Measurements from ENCODE around the gene PPM1J.
"Not testable (repeated sequence)": the region's sequence is repeated elsewhere in the genome, so short reads cannot be mapped to it uniquely, and the experiment has no call there.

Gene PPM1J

DNA sequence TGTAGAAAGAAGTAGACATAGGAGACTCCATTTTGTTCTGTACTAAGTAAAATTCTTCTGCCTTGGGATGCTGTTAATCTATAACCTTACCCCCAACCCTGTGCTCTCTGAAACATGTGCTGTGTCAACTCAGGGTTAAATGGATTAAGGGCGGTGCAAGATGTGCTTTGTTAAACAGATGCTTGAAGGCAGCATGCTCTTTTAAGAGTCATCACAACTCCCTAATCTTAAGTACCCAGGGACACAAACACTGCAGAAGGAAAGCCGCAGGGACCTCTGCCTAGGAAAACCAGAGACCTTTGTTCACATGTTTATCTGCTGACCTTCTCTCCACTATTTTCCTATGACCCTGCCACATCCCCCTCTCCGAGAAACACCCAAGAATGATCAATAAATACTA lies 13.9 kb upstream of the PPM1J start:
- H3K27me3 Mint-ChIP-seq; H3K27ac Mint-ChIP-seq; H3K36me3 Mint-ChIP-seq (ENCODE audit: low read depth); H3K9me3 Mint-ChIP-seq; H3K4me3 Mint-ChIP-seq; H3K4me1 Mint-ChIP-seq (ENCODE audit: low read depth); DNase-seq: not testable (repeated sequence)

DNA sequence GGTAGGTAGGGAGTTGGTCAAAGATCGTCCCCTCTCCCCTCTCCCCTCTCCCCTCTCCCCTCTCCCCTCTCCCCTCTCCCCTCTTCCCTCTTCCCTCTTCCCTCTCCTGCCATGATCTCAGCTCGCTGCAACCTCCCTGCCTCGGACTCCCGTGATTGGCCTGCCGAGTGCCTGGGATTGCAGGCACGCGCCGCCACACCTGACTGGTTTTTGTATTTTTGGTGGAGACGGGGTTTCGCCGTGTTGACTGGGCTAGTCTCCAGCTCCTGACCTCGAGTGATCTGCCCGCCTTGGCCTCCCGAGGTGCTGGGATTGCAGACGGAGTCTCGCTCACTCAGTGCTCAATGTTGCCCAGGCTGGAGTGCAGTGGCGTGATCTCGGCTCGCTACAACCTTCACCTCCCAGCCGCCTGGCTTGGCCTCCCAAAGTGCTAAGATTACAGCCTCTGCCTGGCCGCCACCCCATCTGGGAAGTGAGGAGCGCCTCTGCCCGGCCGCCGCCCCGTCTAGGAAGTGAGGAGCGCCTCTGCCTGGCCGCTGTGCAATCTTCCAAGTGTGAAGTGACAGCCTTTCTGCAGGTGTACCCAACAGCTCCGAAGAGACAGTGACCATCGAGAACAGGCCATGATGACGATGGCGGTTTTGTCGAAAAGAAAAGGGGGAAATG lies 13.3 kb upstream of the PPM1J start:
- not testable (repeated sequence) for H3K4me1 Mint-ChIP-seq (ENCODE audit: low read depth); H3K27me3 Mint-ChIP-seq; H3K27ac Mint-ChIP-seq; H3K9me3 Mint-ChIP-seq; DNase-seq; H3K36me3 Mint-ChIP-seq (ENCODE audit: low read depth); H3K4me3 Mint-ChIP-seq

DNA sequence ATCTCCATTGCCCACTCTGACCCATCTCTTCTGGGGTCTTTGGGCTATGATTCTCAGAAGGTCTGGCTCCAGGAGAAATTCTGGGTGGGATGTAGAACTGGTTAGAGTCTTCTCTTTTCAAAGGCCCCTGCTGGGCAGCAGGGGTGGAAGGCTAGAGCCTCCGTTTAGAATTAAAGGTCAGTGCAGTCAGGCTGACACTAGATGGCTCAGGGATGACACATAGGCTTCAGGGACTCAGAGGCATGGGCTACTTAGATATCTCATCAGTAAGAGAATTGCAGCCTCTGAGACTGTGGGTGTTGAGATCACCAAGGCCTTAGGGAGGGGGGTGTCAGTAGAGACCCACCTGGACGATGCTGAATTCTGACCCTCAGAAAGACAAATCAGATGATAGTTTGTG lies 12.6 kb upstream of the PPM1J start:
- Mint-ChIP-seq H3K27ac (no peak overlapping the region), H3K9me3 (no peaks in the 10 kb centered on the region), H3K36me3 (ENCODE audit: low read depth) (no peaks in the 10 kb centered on the region), H3K4me3 (no peak overlapping the region), H3K4me1 (ENCODE audit: low read depth) (peaks cover 8% of the 10 kb centered on the region), H3K27me3 (peaks cover 4% of the 10 kb centered on the region)
- no peak for DNase-seq

DNA sequence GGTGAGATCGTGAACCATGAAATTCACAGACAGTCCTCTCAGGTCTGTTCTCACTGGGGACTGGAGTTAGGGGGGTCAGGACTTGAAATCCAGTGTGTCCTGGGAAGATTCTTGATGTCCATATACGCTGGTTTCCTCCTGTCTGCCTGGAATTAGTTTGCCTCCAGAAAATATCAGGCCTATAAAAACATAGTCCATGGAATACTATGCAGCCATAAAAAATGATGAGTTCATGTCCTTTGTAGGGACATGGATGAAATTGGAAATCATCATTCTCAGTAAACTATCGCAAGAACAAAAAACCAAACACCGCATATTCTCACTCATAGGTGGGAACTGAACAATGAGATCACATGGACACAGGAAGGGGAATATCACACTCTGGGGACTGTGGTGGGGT lies 9.1 kb upstream of the PPM1J start:
- H3K27ac Mint-ChIP-seq, H3K9me3 Mint-ChIP-seq, DNase-seq: not testable (repeated sequence)

DNA sequence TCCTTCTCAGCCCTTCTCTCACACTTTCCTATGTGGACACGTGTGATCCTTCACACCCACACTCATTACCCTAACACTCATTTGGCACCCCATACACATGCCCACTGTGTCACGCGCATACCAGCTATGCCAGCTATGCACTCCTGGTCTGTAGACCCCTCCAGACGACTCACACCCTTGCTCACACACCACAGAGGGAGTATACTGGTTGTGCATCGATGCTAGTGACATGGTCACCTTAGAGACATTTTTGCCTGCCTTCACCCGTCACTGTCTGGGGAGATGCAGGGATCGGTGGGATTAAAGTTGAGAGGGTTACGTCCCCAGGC lies 8.3 kb upstream of the PPM1J start:
- DNase-seq: no peak
- Mint-ChIP-seq H3K4me1 (ENCODE audit: low read depth) (peaks cover 15% of the 10 kb centered on the region), H3K36me3 (ENCODE audit: low read depth) (no peaks in the 10 kb centered on the region), H3K4me3 (no peak overlapping the region), H3K27ac (peak overlapping the region; percentile 15), H3K27me3 (peaks cover 29% of the 10 kb centered on the region), H3K9me3 (no peaks in the 10 kb centered on the region)

More for the DNA sequence above, 9.1 kb upstream of the PPM1J start:
- Mint-ChIP-seq H3K4me1 (ENCODE audit: low read depth) (peaks cover 11% of the 10 kb centered on the region), H3K27me3 (peaks cover 23% of the 10 kb centered on the region)
- H3K36me3 Mint-ChIP-seq (ENCODE audit: low read depth); H3K4me3 Mint-ChIP-seq: not testable (repeated sequence)

DNA sequence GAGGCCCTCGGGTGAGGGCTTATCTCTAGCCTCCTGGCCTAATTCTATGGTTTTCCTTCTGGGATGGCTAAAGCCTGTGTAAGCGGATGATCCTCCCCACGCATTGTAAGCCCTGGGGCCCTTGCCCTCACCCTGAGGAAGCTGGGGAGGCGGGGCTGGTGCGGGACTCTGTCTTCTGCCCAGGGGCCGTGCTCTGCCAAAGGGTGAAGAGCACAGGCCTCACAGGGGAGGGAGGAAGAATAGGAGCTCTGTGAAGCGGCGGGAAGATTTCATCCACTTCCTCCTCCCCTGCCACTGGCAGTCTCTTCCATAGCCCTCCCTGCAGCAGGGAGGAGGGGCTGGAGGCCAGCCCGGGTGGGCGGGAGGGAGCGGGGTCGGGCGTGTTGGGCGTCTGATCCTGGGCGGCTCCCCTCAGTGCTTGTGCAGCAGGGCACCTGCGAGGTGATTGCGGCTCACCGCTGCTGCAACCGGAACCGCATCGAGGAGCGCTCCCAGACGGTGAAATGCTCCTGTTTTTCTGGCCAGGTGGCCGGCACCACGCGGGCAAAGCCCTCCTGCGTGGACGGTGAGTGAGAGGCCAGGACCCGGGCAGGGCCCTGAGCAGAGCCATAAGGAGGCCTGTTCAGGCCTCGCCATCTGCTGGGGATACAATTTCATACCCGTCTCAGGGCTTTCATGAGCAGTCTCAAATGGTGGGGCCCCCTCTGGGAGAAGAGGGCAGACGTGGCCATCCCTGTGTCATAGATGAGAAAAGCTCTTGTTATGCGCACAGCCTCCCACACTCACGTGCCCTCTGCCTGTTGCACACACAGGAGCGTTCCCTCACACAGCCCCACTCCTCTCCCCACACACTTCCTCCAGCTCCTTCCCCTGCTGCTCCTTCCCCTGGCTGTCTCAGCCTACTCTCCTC lies 7.7 kb upstream of the PPM1J start:
- Mint-ChIP-seq H3K27me3 (peaks cover 29% of the 10 kb centered on the region), H3K9me3 (no peaks in the 10 kb centered on the region), H3K4me1 (ENCODE audit: low read depth) (peaks cover 18% of the 10 kb centered on the region), H3K27ac (peak overlapping the region; percentile 75), H3K4me3 (no peak overlapping the region), H3K36me3 (ENCODE audit: low read depth) (no peaks in the 10 kb centered on the region)
- no peak for DNase-seq

DNA sequence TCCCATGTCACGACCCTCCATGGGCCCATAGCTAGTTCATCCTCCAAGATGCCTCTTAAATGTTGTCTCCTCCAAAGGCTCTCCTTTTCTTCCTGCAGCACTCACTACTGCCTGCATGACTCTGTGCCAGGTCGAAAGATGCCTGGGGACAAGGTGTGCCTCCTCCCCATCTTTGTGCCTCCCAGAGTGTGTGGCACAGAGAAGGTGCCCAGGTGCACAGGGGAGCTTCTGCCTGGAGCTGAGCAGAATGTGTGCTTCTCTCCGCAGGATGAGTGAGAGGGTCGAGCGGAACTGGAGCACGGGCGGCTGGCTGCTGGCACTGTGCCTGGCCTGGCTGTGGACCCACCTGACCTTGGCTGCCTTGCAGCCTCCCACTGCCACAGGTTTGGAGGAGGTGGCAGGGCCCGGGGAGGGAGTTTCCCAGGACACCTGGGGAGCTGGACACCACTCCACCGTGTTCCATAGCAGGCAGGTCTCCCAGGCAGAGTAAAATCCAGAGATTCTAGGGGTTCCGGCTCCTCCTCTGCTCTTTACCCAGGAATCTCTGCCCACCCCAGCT lies 6.9 kb upstream of the PPM1J start:
- peaks cover 22% of the 10 kb centered on the region for H3K4me1 Mint-ChIP-seq (ENCODE audit: low read depth)
- H3K9me3 Mint-ChIP-seq: no peaks in the 10 kb centered on the region
- no peak for DNase-seq
- H3K36me3 Mint-ChIP-seq (ENCODE audit: low read depth): no peaks in the 10 kb centered on the region
- no peak overlapping the region for H3K27ac Mint-ChIP-seq
- H3K4me3 Mint-ChIP-seq: no peak overlapping the region
- H3K27me3 Mint-ChIP-seq: peaks cover 29% of the 10 kb centered on the region

DNA sequence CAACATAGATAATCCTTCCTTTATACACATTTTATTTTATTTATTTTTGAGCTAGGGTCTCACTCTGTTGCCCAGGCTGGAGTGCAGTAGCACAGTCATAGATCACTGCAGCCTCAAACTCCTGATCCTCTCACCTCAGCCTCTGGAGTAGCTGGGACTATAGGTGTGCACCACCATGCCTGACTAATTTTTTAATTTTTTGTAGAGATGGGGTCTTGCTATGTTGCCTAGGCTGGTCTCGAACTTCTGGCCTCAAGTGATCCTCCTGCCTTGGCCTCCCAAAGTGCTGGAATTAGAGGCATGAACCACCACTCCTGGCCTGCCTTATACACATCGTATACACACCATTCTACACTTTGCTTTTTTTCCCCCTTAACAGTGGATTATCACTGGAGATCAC lies 6.2 kb upstream of the PPM1J start:
- not testable (repeated sequence) for H3K4me3 Mint-ChIP-seq; H3K36me3 Mint-ChIP-seq (ENCODE audit: low read depth); DNase-seq; H3K27ac Mint-ChIP-seq; H3K9me3 Mint-ChIP-seq
- Mint-ChIP-seq H3K4me1 (ENCODE audit: low read depth) (peaks cover 25% of the 10 kb centered on the region), H3K27me3 (peaks cover 29% of the 10 kb centered on the region)

DNA sequence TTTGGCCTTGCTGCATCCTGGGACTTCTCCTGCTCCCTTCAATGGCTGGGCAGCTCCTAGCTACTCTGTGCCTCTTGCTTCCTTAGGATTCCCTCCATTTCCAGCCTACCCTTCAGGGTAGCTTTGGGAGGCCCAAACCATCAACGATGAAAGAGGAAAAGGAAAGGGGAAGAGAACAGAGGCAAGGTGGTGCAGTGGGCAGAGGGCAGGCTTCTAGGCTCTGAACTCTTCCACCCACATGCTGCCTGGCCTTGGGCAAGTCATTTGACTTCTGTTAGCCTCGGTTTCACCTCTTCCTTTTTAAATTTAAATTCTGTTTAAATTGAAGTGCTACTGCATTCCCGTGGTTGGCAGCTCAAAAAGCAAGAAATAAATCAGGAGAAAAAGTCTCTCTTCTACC lies 5.7 kb upstream of the PPM1J start:
- no peak for DNase-seq
- H3K27me3 Mint-ChIP-seq: peaks cover 29% of the 10 kb centered on the region
- H3K27ac Mint-ChIP-seq: no peak overlapping the region
- no peaks in the 10 kb centered on the region for H3K9me3 Mint-ChIP-seq
- H3K36me3 Mint-ChIP-seq (ENCODE audit: low read depth): no peaks in the 10 kb centered on the region
- no peak overlapping the region for H3K4me3 Mint-ChIP-seq
- peaks cover 29% of the 10 kb centered on the region for H3K4me1 Mint-ChIP-seq (ENCODE audit: low read depth)

DNA sequence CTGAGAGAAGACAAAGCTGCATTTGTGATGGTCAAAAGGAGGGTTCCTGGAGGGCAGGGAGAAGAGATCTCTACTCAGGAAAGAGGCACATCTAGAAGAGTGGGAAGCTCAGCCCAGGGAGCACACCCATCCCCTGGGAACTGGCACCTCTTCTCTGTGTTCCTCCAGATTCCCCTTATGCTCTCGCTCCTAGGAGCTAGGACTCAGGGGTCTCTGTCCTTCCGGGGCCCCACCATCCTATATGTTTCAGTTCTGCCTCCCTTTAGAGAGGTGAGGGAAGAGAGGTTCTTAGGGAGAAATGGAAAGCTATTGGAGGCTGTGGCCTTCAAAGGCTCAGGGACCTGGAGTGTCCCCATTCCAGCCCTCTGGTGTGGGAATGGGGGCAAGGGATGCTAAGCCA lies 4.6 kb upstream of the PPM1J start:
- no peaks in the 10 kb centered on the region for H3K36me3 Mint-ChIP-seq (ENCODE audit: low read depth)
- no peak overlapping the region for H3K4me3 Mint-ChIP-seq
- peaks cover 34% of the 10 kb centered on the region for H3K4me1 Mint-ChIP-seq (ENCODE audit: low read depth)
- H3K9me3 Mint-ChIP-seq: no peaks in the 10 kb centered on the region
- H3K27ac Mint-ChIP-seq: no peak overlapping the region
- peaks cover 29% of the 10 kb centered on the region for H3K27me3 Mint-ChIP-seq
- DNase-seq: no peak

DNA sequence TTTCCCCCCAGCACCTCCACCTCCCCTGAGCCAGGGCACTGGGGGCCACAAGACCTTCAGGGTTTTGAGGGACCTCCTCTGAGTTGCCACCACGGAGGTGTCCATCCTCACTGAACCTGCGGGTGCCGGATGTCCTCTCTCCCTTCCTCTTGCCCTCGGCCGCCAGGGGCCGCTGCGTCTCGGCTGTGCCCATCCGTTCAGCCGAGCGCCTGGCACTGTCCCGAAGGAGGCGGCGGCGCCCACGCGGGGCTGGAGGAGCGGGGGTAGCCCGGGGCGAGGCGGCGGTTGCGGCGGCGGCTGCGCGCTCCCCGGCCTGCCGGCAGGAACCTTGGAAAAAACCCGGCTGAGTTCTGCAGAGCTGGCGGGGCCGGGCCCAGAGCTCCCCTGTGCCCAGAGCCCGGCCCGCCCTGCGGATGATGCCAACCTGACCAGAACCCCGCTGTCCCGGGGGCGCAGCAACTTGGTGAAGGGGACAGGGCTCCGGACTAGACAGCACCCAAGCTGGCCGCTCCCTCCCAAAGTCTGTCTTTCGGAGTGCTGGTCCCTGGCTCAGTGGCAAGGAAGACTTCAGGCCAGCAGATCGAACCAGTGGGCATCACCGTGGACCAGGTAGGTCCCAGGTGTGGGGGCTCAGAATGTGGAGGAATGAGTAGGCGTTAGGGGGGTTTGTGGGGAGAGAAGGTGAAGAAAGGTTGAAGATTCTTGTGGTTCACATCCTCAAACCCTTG lies 3.7 kb upstream of the PPM1J start:
- H3K4me3 Mint-ChIP-seq: no peak overlapping the region
- peaks cover 36% of the 10 kb centered on the region for H3K27me3 Mint-ChIP-seq
- H3K4me1 Mint-ChIP-seq (ENCODE audit: low read depth): peaks cover 36% of the 10 kb centered on the region
- H3K36me3 Mint-ChIP-seq (ENCODE audit: low read depth): no peaks in the 10 kb centered on the region
- peak; percentile 83 for DNase-seq
- H3K27ac Mint-ChIP-seq: no peak overlapping the region
- H3K9me3 Mint-ChIP-seq: no peaks in the 10 kb centered on the region

DNA sequence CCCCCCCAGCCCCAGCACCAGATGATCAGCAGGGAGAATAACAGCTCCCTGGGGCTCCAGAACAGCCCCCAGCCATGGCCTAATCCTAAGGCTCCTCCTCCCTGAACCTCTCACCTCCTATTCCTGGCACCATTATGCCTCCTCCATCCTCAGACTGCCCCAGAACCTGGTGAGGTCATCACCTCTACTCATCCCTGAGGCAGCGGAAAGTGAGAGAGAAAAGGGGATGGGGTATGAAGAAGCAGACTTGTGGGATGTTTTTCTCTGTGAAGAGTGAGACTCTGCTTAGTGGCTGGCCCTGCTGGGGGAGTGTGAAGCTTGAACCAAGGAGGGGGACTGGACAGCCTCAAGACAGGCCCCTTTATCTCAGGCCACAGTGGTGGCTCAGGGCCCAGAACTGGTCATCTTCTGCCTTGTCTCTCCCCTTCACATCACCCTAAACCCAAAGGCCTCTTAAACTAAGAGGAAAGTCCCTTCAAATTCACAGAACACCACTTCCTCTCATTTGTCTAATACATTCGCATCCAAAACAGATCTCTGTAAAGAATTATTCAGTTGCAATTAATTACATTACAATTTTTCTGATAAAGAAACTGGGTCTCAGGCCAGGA lies 2.2 kb upstream of the PPM1J start:
- no peak overlapping the region for H3K4me3 Mint-ChIP-seq
- H3K9me3 Mint-ChIP-seq: no peaks in the 10 kb centered on the region
- peaks cover 25% of the 10 kb centered on the region for H3K4me1 Mint-ChIP-seq (ENCODE audit: low read depth)
- H3K27ac Mint-ChIP-seq: no peak overlapping the region
- no peak for DNase-seq
- peaks cover 43% of the 10 kb centered on the region for H3K27me3 Mint-ChIP-seq
- no peaks in the 10 kb centered on the region for H3K36me3 Mint-ChIP-seq (ENCODE audit: low read depth)

DNA sequence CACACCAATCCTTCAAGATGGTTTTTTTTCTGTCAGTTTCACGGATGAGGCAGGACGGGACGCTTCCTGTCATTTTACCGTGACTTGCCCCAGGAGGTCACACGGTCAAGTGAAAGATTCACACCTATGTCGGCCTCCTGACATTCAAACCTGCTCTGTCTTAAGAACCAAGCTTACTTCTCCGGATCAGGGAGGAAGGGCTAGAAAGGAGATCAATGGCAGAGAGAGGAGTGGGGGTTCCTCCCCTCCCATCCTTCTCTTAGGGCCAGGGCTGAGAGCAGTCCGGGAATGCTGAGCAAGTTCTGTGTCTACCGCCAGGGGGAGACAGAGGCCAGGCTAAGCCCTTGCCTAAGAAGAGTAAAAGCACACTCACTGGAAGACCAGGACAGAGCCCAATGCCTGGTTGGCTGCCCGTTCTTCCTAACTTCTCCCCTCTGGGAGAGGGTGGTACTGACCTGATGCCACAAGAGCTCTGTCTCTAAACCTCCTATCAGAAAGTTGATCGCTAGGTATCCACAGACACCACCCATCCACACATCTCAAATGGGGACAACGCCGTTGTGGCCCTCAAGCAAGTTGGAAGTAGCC lies 1.1 kb upstream of the PPM1J start:
- Mint-ChIP-seq H3K27me3 (peaks cover 39% of the 10 kb centered on the region), H3K4me1 (ENCODE audit: low read depth) (peaks cover 25% of the 10 kb centered on the region), H3K27ac (peak overlapping the region; percentile 47), H3K4me3 (peak overlapping the region; percentile 79), H3K36me3 (ENCODE audit: low read depth) (no peaks in the 10 kb centered on the region), H3K9me3 (no peaks in the 10 kb centered on the region)
- DNase-seq: peak; percentile 85
